Liver (tissue), 9 donors: ENCODE measurements around the gene CEBPG. TPM values are rescaled to one million over a fixed set of nuclear protein-coding genes. Genes with fewer than 3 reads are reported as not detected.

Experiments used
- DNase-seq: peaks from one replicate; pipeline ENCODE4 v3.0.0-alpha.2; 2017; ENCODE audit warnings: low spot score
- H3K27ac ChIP-seq, 2 donors: one replicate each; pipeline ENCODE4 v1.7.0; 2013; ENCODE audit warnings: inconsistent platforms in 2 of 2, low read length in 2 of 2, control low read depth in 1 of 2, low read depth in 1 of 2, mild to moderate bottlenecking in 1 of 2
- H3K27me3 ChIP-seq, 4 donors: one replicate each; pipeline versions ENCODE4 v1.6.1 to v1.7.0; 2013; ENCODE audit warnings: low read length in 3 of 4, inconsistent platforms in 1 of 4, mild to moderate bottlenecking in 1 of 4, moderate library complexity in 1 of 4; ENCODE audit not compliant: control insufficient read depth in 4 of 4, insufficient read depth in 4 of 4
- H3K36me3 ChIP-seq, 4 donors: one replicate each; pipeline versions ENCODE4 v1.6.1 to v1.7.0; 2013; ENCODE audit warnings: low read length in 3 of 4, mild to moderate bottlenecking in 3 of 4, low read depth in 1 of 4, moderate library complexity in 1 of 4; ENCODE audit not compliant: control insufficient read depth in 4 of 4, insufficient read depth in 3 of 4
- H3K4me1 ChIP-seq, 4 donors: one replicate each; pipeline versions ENCODE4 v1.6.1 to v1.7.0; 2013; ENCODE audit warnings: low read length in 3 of 4, mild to moderate bottlenecking in 3 of 4, moderate library complexity in 1 of 4; ENCODE audit not compliant: control insufficient read depth in 4 of 4, insufficient read depth in 4 of 4
- H3K4me3 ChIP-seq, 3 donors: one replicate each; pipeline versions ENCODE4 v1.6.1 to v1.7.0; 2013; ENCODE audit warnings: low read length in 3 of 3, control low read depth in 1 of 3, low read depth in 1 of 3, mild to moderate bottlenecking in 1 of 3
- H3K9ac ChIP-seq, 2 donors: one replicate each; pipeline ENCODE4 v1.7.0; 2013; ENCODE audit warnings: low read length in 2 of 2, mild to moderate bottlenecking in 2 of 2, moderate library complexity in 2 of 2, control low read depth in 1 of 2, low read depth in 1 of 2
- H3K9me3 ChIP-seq, 4 donors: one replicate each; pipeline versions ENCODE4 v1.6.1 to v1.7.0; 2013; ENCODE audit warnings: low read length in 3 of 4; ENCODE audit not compliant: control insufficient read depth in 4 of 4
- ATF3 ChIP-seq: IDR thresholded peaks from 2 replicates; pipeline ENCODE4 v1.6.1; 2016; ENCODE audit warnings: antibody characterized with exemption
- CTCF ChIP-seq: fragments of 150-350 bp; IDR thresholded peaks from 2 replicates; pipeline ENCODE4 v1.5.1; 2017; ENCODE audit warnings: improper control_type of control experiment, low read depth, low read length; ENCODE audit not compliant: missing input control
- EGR1 ChIP-seq, 2 donors: IDR thresholded peaks; 2 replicates each; pipeline ENCODE4 v1.6.1; 2016 to 2018; ENCODE audit warnings: antibody characterized with exemption in 2 of 2, low read depth in 2 of 2
- FOXA1 ChIP-seq: IDR thresholded peaks from 2 replicates; pipeline ENCODE4 v1.6.1; 2016; ENCODE audit warnings: antibody characterized with exemption
- FOXA2 ChIP-seq: IDR thresholded peaks from 2 replicates; pipeline ENCODE4 v1.6.1; 2016; ENCODE audit warnings: antibody characterized with exemption
- GABPA ChIP-seq, 2 donors: IDR thresholded peaks in 1 of 2; conservative IDR thresholded peaks in 1 of 2; 2 replicates each; pipeline ENCODE4 v1.6.1; 2016; ENCODE audit warnings: antibody characterized with exemption in 2 of 2, mild to moderate bottlenecking in 1 of 2, moderate library complexity in 1 of 2
- HNF4A ChIP-seq, 2 donors: conservative IDR thresholded peaks; 2 replicates each; pipeline ENCODE4 v1.6.1; 2016; ENCODE audit warnings: antibody characterized with exemption in 2 of 2, mild to moderate bottlenecking in 2 of 2
- HNF4G ChIP-seq: IDR thresholded peaks from 2 replicates; pipeline ENCODE4 v1.6.1; 2016; ENCODE audit warnings: antibody characterized with exemption
- JUND ChIP-seq, 2 donors: IDR thresholded peaks; 2 replicates each; pipeline ENCODE4 v1.6.1; 2016; ENCODE audit warnings: antibody characterized with exemption in 2 of 2
- MAX ChIP-seq: IDR thresholded peaks from 2 replicates; pipeline ENCODE4 v1.6.1; 2016; ENCODE audit warnings: antibody characterized with exemption
- NR2F2 ChIP-seq: IDR thresholded peaks from 2 replicates; pipeline ENCODE4 v1.6.1; 2016; ENCODE audit warnings: antibody characterized with exemption
- RAD21 ChIP-seq, 2 donors: IDR thresholded peaks; 2 replicates each; pipeline ENCODE4 v1.6.1; 2016; ENCODE audit warnings: antibody characterized with exemption in 2 of 2, mild to moderate bottlenecking in 2 of 2
- REST ChIP-seq: IDR thresholded peaks from 2 replicates; pipeline ENCODE4 v1.6.1; 2016; ENCODE audit warnings: antibody characterized with exemption, mild to moderate bottlenecking
- RXRA ChIP-seq, 2 donors: IDR thresholded peaks; 2 replicates each; pipeline ENCODE4 v1.6.1; 2017 to 2018; ENCODE audit warnings: antibody characterized with exemption in 2 of 2, mild to moderate bottlenecking in 1 of 2
- SP1 ChIP-seq: IDR thresholded peaks from 2 replicates; pipeline ENCODE4 v1.6.1; 2018; ENCODE audit warnings: antibody characterized with exemption, mild to moderate bottlenecking
- TAF1 ChIP-seq: conservative IDR thresholded peaks from 2 replicates; pipeline ENCODE4 v1.6.1; 2016; ENCODE audit warnings: antibody characterized with exemption, mild to moderate bottlenecking
- YY1 ChIP-seq: IDR thresholded peaks from 2 replicates; pipeline ENCODE4 v1.6.1; 2016; ENCODE audit warnings: antibody characterized with exemption, mild to moderate bottlenecking
- WGBS: extraction: QIAGEN DNeasy Blood & Tissue Kit; methylation state at CpG from one replicate; pipeline ENCODE4 v1.1.7; 2013; 5-methylcytosine and 5-hydroxymethylcytosine counted together
- polyA plus RNA-seq, 2 donors: library from polyadenylated mRNA; stranded (reverse) in 1 of 2; unstranded in 1 of 2; fragments of 200-250 nt in 1 of 2; fragments of >200 nt in 1 of 2; fragmentation: Nextera tagmentation in 1 of 2; extraction: Ambion mirVana in 1 of 2; gene quantifications; one replicate each; pipeline versions ENCODE4 v1.2.1 to v1.2.3, GENCODE V29; 2013 to 2015
- total RNA-seq, 2 donors: library from RNA; depleted of rRNA; stranded (reverse); fragments of >200 nt; gene quantifications; one replicate each; pipeline ENCODE4 v1.2.3, GENCODE V29; 2014
- TF ChIP-seq, protein P1 (sequence below): IDR thresholded peaks from 2 replicates; pipeline ENCODE4 v1.6.1; 2016; ENCODE audit warnings: antibody characterized with exemption
- donor health status: healthy.
- donor health status: healthy.
- donor health status: healthy.
- donor health status: healthy.
- donor health status: healthy.

CEBPG gene
- total and polyA plus RNA-seq, 4 donors, result 16.9 to 36.1 (median 24.2) TPM

- Histone ChIP-seq H3K27me3 (no peaks in the 10 kb centered on the region), H3K4me1 (peaks cover 8 to 59% (median 43%) of the 10 kb centered on the region in 4 donors), H3K4me3 (no peak overlapping the region), H3K36me3 (peaks cover 0 to 1% (median 0%) of the 10 kb centered on the region in 4 donors), H3K9me3 (no peaks in the 10 kb centered on the region), H3K27ac (no peak overlapping the region), H3K9ac (no peak overlapping the region)
- TF ChIP-seq HNF4G (no peak), ATF3 (no peak), RAD21 (IDR thresholded peaks at IDR 0.05) (no peak), EGR1 (IDR thresholded peaks at IDR 0.05; ENCODE audit: low read depth in 2 of 2) (no peak), CTCF (no peak), JUND (IDR thresholded peaks at IDR 0.05) (no peak), FOXA1 (no peak), FOXA2 (no peak), HNF4A (conservative IDR thresholded peaks at IDR 0.05) (no peak), YY1 (no peak), MAX (no peak), SP1 (no peak), GABPA (IDR thresholded peaks at IDR 0.05 in 1 of 2, conservative IDR thresholded peaks at IDR 0.05 in 1 of 2) (no peak), NR2F2 (no peak), RXRA (IDR thresholded peaks at IDR 0.05) (no peak), TAF1 (no peak), REST (no peak)
- TF ChIP-seq, protein P1, sequence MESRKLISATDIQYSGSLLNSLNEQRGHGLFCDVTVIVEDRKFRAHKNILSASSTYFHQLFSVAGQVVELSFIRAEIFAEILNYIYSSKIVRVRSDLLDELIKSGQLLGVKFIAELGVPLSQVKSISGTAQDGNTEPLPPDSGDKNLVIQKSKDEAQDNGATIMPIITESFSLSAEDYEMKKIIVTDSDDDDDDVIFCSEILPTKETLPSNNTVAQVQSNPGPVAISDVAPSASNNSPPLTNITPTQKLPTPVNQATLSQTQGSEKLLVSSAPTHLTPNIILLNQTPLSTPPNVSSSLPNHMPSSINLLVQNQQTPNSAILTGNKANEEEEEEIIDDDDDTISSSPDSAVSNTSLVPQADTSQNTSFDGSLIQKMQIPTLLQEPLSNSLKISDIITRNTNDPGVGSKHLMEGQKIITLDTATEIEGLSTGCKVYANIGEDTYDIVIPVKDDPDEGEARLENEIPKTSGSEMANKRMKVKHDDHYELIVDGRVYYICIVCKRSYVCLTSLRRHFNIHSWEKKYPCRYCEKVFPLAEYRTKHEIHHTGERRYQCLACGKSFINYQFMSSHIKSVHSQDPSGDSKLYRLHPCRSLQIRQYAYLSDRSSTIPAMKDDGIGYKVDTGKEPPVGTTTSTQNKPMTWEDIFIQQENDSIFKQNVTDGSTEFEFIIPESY, result no peak
- 96% methylated on average over 4 of the region's 4 CpGs for WGBS
- no peak for DNase-seq
Observed at GRCh38 chr19:33381101-33381500, 7.6 kb downstream of the CEBPG start.
